WTC11 (cell line): ENCODE measurements around the gene PLK3. TPM values are rescaled to one million over a fixed set of nuclear protein-coding genes. Genes with fewer than 3 reads are reported as not detected.

Experiments
- ATAC-seq: fragments of 200-7000 bp; cut with Tn5 transposase; 2 replicates; pipeline ENCODE4 v1.10.0; 2021; ENCODE audit warnings: mild to moderate bottlenecking, moderate library complexity
- CTCF ChIA-PET: fragments of 300-600 bp; sonication (Branson Sonifier 250); formaldehyde crosslinking; loops from one replicate; lab custom pipeline; 2021; ENCODE audit warnings: antibody characterized with exemption; lab: Charles Lee
- POLR2A ChIA-PET: fragments of 350-600 bp; sonication (Branson Sonifier 250); formaldehyde crosslinking; loops from one replicate; lab custom pipeline; 2021; ENCODE audit warnings: antibody characterized with exemption; lab: Charles Lee
- DNase-seq: peaks from one replicate; pipeline ENCODE4 v3.0.0; 2021; ENCODE audit warnings: low spot score
- H3K27ac Mint-ChIP-seq: 2 replicates; pipeline ENCODE4 v1.8.0; 2021; ENCODE audit warnings: mixed read lengths
- H3K27me3 Mint-ChIP-seq: 2 replicates; pipeline ENCODE4 v1.8.0; 2021; ENCODE audit warnings: low read depth, mild to moderate bottlenecking, moderate library complexity, mixed read lengths
- H3K36me3 Mint-ChIP-seq: 2 replicates; pipeline ENCODE4 v1.8.0; 2021; ENCODE audit warnings: mixed read lengths
- H3K4me1 Mint-ChIP-seq: 2 replicates; pipeline ENCODE4 v1.8.0; 2022; ENCODE audit warnings: mixed read lengths
- H3K4me3 Mint-ChIP-seq: 2 replicates; pipeline ENCODE4 v1.8.0; 2021; ENCODE audit warnings: mild to moderate bottlenecking, moderate library complexity, mixed read lengths
- H3K9me3 Mint-ChIP-seq: 2 replicates; pipeline ENCODE4 v1.8.0; 2021; ENCODE audit warnings: mixed read lengths
- CREM ChIP-seq: sonication (generic); formaldehyde crosslinking; IDR thresholded peaks from 2 replicates; pipeline ENCODE4 v1.8.1; 2022; ENCODE audit warnings: mild to moderate bottlenecking, missing genetic modification reagents, moderate library complexity
- EMX1 ChIP-seq: fragments of 250-450 bp; sonication (Bioruptor Pico); IDR thresholded peaks from 2 replicates; pipeline ENCODE4 v1.8.0; 2021; ENCODE audit warnings: mild to moderate bottlenecking
- ESRRA ChIP-seq: sonication (generic); formaldehyde crosslinking; IDR thresholded peaks from 2 replicates; pipeline ENCODE4 v1.8.1; 2022; ENCODE audit warnings: mild to moderate bottlenecking, missing genetic modification reagents, borderline replicate concordance
- FOXJ3 ChIP-seq: sonication (generic); formaldehyde crosslinking; IDR thresholded peaks from 2 replicates; pipeline ENCODE4 v1.9.0; 2021; ENCODE audit warnings: missing genetic modification reagents, mild to moderate bottlenecking, borderline replicate concordance
- IRF2 ChIP-seq: sonication (generic); formaldehyde crosslinking; IDR thresholded peaks from 2 replicates; pipeline ENCODE4 v1.8.0; 2022; ENCODE audit warnings: low read depth, missing genetic modification reagents, borderline replicate concordance
- JAZF1 ChIP-seq: fragments of 250-450 bp; sonication (Bioruptor Pico); IDR thresholded peaks from 2 replicates; pipeline ENCODE4 v1.9.0; 2021; ENCODE audit warnings: moderate library complexity, mild to moderate bottlenecking, inconsistent platforms
- NR3C1 ChIP-seq: sonication (generic); formaldehyde crosslinking; conservative IDR thresholded peaks from 2 replicates; pipeline ENCODE4 v1.8.1; 2023; ENCODE audit warnings: low read depth, mild to moderate bottlenecking, missing genetic modification reagents
- TEAD1 ChIP-seq: sonication (generic); formaldehyde crosslinking; IDR thresholded peaks from 2 replicates; pipeline ENCODE4 v1.8.0; 2022; ENCODE audit warnings: mild to moderate bottlenecking, missing genetic modification reagents
- ZNF138 ChIP-seq: sonication (generic); formaldehyde crosslinking; conservative IDR thresholded peaks from 2 replicates; pipeline ENCODE4 v1.8.1; 2022; ENCODE audit warnings: mild to moderate bottlenecking, moderate library complexity, missing genetic modification reagents
- ZNF317 ChIP-seq: sonication (generic); formaldehyde crosslinking; IDR thresholded peaks from 2 replicates; pipeline ENCODE4 v1.8.1; 2023; ENCODE audit warnings: low read depth, mild to moderate bottlenecking, moderate library complexity, missing genetic modification reagents, borderline replicate concordance
- ZNF671 ChIP-seq: fragments of 250-450 bp; sonication (Bioruptor Pico); IDR thresholded peaks from 2 replicates; pipeline ENCODE4 v1.8.0; 2021; ENCODE audit warnings: mild to moderate bottlenecking
- total RNA-seq: library from RNA; stranded (reverse); gene quantifications from 3 replicates; pipeline ENCODE4 v1.2.3, GENCODE V29; 2021
- TF ChIP-seq, protein P1 (sequence below): sonication (generic); formaldehyde crosslinking; IDR thresholded peaks from 2 replicates; pipeline ENCODE4 v1.8.1; 2022; ENCODE audit warnings: low read depth, missing genetic modification reagents, borderline replicate concordance
- TF ChIP-seq, protein P2 (sequence below): fragments of 250-450 bp; sonication (Bioruptor Pico); IDR thresholded peaks from 2 replicates; pipeline ENCODE4 v2.1.2; 2022; ENCODE audit warnings: mild to moderate bottlenecking, moderate library complexity
- TF ChIP-seq, protein P3 (sequence below): sonication (generic); formaldehyde crosslinking; IDR thresholded peaks from 2 replicates; pipeline ENCODE4 v1.8.1; 2023; ENCODE audit warnings: mild to moderate bottlenecking, missing genetic modification reagents, moderate library complexity
- TF ChIP-seq, protein P4 (sequence below): sonication (generic); formaldehyde crosslinking; IDR thresholded peaks from 2 replicates; pipeline ENCODE4 v1.8.1; 2023; ENCODE audit warnings: mild to moderate bottlenecking, missing genetic modification reagents
- TF ChIP-seq, protein P5 (sequence below): sonication (generic); formaldehyde crosslinking; IDR thresholded peaks from 2 replicates; pipeline ENCODE4 v1.8.0; 2022; ENCODE audit warnings: mild to moderate bottlenecking, missing genetic modification reagents
- TF ChIP-seq, protein P6 (sequence below): fragments of 250-450 bp; sonication (Bioruptor Pico); IDR thresholded peaks from 2 replicates; pipeline ENCODE4 v1.8.0; 2021; ENCODE audit warnings: mild to moderate bottlenecking
- TF ChIP-seq, protein P7 (sequence below): sonication (generic); formaldehyde crosslinking; IDR thresholded peaks from 2 replicates; pipeline ENCODE4 v1.8.0; 2023; ENCODE audit warnings: missing genetic modification reagents
- TF ChIP-seq, protein P8 (sequence below): sonication (generic); formaldehyde crosslinking; conservative IDR thresholded peaks from 2 replicates; pipeline ENCODE4 v1.8.1; 2022; ENCODE audit warnings: mild to moderate bottlenecking, missing genetic modification reagents
- TF ChIP-seq, protein P9 (sequence below): sonication (generic); formaldehyde crosslinking; IDR thresholded peaks from 2 replicates; pipeline ENCODE4 v1.8.0; 2022; ENCODE audit warnings: mild to moderate bottlenecking, missing genetic modification reagents
- TF ChIP-seq, protein P10 (sequence below): sonication (generic); formaldehyde crosslinking; IDR thresholded peaks from 2 replicates; pipeline ENCODE4 v1.8.1; 2022; ENCODE audit warnings: missing genetic modification reagents, borderline replicate concordance

The PLK3 gene
- total RNA-seq, 1 experiment from 2014 or later, result 16.4 TPM

DNA sequence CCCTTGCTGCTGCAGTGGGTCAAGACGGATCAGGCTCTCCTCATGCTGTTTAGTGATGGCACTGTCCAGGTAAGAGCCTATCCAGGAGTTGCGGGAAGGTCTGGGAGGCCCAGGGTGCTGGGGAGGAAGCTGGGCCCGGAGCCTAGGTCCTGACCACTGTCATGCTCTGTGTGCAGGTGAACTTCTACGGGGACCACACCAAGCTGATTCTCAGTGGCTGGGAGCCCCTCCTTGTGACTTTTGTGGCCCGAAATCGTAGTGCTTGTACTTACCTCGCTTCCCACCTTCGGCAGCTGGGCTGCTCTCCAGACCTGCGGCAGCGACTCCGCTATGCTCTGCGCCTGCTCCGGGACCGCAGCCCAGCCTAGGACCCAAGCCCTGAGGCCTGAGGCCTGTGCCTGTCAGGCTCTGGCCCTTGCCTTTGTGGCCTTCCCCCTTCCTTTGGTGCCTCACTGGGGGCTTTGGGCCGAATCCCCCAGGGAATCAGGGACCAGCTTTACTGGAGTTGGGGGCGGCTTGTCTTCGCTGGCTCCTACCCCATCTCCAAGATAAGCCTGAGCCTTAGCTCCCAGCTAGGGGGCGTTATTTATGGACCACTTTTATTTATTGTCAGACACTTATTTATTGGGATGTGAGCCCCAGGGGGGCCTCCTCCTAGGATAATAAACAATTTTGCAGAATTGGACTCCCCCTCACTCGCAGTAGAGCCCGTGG, 5.3 kb downstream of the PLK3 start (continued):
- TF ChIP-seq, protein P1, sequence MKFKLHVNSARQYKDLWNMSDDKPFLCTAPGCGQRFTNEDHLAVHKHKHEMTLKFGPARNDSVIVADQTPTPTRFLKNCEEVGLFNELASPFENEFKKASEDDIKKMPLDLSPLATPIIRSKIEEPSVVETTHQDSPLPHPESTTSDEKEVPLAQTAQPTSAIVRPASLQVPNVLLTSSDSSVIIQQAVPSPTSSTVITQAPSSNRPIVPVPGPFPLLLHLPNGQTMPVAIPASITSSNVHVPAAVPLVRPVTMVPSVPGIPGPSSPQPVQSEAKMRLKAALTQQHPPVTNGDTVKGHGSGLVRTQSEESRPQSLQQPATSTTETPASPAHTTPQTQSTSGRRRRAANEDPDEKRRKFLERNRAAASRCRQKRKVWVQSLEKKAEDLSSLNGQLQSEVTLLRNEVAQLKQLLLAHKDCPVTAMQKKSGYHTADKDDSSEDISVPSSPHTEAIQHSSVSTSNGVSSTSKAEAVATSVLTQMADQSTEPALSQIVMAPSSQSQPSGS (CRISPR knock-in tag), result no peak
- TF ChIP-seq TEAD1 (CRISPR knock-in tag), result no peak
- TF ChIP-seq IRF2 (CRISPR knock-in tag), result no peak
- TF ChIP-seq, protein P2, sequence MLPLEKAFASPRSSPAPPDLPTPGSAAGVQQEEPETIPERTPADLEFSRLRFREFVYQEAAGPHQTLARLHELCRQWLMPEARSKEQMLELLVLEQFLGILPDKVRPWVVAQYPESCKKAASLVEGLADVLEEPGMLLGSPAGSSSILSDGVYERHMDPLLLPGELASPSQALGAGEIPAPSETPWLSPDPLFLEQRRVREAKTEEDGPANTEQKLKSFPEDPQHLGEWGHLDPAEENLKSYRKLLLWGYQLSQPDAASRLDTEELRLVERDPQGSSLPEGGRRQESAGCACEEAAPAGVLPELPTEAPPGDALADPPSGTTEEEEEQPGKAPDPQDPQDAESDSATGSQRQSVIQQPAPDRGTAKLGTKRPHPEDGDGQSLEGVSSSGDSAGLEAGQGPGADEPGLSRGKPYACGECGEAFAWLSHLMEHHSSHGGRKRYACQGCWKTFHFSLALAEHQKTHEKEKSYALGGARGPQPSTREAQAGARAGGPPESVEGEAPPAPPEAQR (CRISPR knock-in tag), result no peak
- TF ChIP-seq ESRRA (CRISPR knock-in tag), result no peak
- no peak for TF ChIP-seq JAZF1
- TF ChIP-seq CREM (CRISPR knock-in tag), result no peak
- TF ChIP-seq ZNF138 (CRISPR knock-in tag), result no peak
- TF ChIP-seq, protein P3, sequence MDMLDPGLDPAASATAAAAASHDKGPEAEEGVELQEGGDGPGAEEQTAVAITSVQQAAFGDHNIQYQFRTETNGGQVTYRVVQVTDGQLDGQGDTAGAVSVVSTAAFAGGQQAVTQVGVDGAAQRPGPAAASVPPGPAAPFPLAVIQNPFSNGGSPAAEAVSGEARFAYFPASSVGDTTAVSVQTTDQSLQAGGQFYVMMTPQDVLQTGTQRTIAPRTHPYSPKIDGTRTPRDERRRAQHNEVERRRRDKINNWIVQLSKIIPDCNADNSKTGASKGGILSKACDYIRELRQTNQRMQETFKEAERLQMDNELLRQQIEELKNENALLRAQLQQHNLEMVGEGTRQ (CRISPR knock-in tag), result no peak

DNA sequence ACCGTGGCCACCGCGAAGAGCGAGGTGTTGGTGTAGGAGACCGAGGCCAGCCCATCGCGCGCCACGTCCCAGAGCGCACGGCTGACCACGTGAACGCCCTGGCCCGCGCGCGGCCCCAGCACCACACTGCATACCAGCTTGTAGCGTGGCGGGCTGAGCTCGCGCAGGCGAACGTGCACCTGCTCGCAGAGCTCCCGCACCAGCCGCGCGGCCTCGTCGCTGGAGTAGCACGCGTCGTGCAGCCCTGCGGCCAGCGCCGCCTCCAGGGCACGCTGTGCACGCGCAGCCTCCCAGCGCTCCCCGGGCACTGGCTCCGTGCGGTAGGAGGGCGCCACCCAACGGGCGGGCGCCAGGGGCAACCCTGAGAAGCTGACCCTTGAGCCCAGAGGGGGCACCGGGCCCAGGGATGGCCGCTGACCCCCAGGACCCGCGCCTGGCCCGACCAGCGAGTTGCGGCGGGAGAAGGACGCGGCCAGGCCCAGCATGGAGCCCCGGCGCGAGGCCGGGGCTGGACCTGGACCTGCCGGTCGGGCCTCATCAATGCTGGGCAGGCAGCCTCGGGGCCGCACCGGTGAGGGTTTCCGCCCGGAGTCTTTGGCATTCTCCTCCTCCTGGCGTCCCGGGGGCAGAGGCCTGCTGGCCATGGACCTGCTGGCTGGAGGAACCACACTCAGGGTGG, 6.0 kb downstream of the PLK3 start:
- Mint-ChIP-seq H3K27ac (no peak overlapping the region), H3K4me3 (no peak overlapping the region), H3K4me1 (peaks cover 38% of the 10 kb centered on the region), H3K36me3 (peaks cover 22% of the 10 kb centered on the region), H3K9me3 (no peaks in the 10 kb centered on the region), H3K27me3 (no peaks in the 10 kb centered on the region)
- ChIA-PET POLR2A (interaction anchor here (0.5 kb wide), 1 partner anchor 1401 kb away, joined by 3 read pairs; no protein-coding TSS in a partner anchor), CTCF (interaction anchor here (0.7 to 2.8 kb wide), 5 partner anchors 8 to 75 kb away, joined by 3 to 14 read pairs (median 8); partner anchors contain the start of gene RNU5D-1)
- DNase-seq (no peak), ATAC-seq (no peak)
- TF ChIP-seq, protein P4, sequence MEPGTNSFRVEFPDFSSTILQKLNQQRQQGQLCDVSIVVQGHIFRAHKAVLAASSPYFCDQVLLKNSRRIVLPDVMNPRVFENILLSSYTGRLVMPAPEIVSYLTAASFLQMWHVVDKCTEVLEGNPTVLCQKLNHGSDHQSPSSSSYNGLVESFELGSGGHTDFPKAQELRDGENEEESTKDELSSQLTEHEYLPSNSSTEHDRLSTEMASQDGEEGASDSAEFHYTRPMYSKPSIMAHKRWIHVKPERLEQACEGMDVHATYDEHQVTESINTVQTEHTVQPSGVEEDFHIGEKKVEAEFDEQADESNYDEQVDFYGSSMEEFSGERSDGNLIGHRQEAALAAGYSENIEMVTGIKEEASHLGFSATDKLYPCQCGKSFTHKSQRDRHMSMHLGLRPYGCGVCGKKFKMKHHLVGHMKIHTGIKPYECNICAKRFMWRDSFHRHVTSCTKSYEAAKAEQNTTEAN (CRISPR knock-in tag), result no peak
- TF ChIP-seq IRF2 (CRISPR knock-in tag) (no peak), ZNF317 (CRISPR knock-in tag) (no peak), EMX1 (CRISPR knock-in tag) (no peak), NR3C1 (CRISPR knock-in tag) (no peak), ZNF671 (CRISPR knock-in tag) (no peak), FOXJ3 (CRISPR knock-in tag) (no peak)
- TF ChIP-seq, protein P5, sequence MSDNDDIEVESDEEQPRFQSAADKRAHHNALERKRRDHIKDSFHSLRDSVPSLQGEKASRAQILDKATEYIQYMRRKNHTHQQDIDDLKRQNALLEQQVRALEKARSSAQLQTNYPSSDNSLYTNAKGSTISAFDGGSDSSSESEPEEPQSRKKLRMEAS (CRISPR knock-in tag), result no peak
- TF ChIP-seq, protein P6, sequence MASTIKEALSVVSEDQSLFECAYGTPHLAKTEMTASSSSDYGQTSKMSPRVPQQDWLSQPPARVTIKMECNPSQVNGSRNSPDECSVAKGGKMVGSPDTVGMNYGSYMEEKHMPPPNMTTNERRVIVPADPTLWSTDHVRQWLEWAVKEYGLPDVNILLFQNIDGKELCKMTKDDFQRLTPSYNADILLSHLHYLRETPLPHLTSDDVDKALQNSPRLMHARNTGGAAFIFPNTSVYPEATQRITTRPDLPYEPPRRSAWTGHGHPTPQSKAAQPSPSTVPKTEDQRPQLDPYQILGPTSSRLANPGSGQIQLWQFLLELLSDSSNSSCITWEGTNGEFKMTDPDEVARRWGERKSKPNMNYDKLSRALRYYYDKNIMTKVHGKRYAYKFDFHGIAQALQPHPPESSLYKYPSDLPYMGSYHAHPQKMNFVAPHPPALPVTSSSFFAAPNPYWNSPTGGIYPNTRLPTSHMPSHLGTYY (CRISPR knock-in tag), result no peak
- TF ChIP-seq, protein P7, sequence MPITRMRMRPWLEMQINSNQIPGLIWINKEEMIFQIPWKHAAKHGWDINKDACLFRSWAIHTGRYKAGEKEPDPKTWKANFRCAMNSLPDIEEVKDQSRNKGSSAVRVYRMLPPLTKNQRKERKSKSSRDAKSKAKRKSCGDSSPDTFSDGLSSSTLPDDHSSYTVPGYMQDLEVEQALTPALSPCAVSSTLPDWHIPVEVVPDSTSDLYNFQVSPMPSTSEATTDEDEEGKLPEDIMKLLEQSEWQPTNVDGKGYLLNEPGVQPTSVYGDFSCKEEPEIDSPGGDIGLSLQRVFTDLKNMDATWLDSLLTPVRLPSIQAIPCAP, result no peak
- TF ChIP-seq, protein P8, sequence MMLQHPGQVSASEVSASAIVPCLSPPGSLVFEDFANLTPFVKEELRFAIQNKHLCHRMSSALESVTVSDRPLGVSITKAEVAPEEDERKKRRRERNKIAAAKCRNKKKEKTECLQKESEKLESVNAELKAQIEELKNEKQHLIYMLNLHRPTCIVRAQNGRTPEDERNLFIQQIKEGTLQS (CRISPR knock-in tag), result no peak
- TF ChIP-seq, protein P9, sequence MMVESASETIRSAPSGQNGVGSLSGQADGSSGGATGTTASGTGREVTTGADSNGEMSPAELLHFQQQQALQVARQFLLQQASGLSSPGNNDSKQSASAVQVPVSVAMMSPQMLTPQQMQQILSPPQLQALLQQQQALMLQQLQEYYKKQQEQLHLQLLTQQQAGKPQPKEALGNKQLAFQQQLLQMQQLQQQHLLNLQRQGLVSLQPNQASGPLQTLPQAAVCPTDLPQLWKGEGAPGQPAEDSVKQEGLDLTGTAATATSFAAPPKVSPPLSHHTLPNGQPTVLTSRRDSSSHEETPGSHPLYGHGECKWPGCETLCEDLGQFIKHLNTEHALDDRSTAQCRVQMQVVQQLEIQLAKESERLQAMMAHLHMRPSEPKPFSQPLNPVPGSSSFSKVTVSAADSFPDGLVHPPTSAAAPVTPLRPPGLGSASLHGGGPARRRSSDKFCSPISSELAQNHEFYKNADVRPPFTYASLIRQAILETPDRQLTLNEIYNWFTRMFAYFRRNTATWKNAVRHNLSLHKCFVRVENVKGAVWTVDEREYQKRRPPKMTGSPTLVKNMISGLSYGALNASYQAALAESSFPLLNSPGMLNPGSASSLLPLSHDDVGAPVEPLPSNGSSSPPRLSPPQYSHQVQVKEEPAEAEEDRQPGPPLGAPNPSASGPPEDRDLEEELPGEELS, result no peak
- TF ChIP-seq, protein P10, sequence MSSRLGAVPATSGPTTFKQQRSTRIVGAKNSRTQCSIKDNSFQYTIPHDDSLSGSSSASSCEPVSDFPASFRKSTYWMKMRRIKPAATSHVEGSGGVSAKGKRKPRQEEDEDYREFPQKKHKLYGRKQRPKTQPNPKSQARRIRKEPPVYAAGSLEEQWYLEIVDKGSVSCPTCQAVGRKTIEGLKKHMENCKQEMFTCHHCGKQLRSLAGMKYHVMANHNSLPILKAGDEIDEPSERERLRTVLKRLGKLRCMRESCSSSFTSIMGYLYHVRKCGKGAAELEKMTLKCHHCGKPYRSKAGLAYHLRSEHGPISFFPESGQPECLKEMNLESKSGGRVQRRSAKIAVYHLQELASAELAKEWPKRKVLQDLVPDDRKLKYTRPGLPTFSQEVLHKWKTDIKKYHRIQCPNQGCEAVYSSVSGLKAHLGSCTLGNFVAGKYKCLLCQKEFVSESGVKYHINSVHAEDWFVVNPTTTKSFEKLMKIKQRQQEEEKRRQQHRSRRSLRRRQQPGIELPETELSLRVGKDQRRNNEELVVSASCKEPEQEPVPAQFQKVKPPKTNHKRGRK (CRISPR knock-in tag), result no peak
